SK-N-SH (cell line): ENCODE data around the gene EFCAB14. TPM values are rescaled to one million over a fixed set of nuclear protein-coding genes. Genes with fewer than 3 reads are reported as not detected.

Source experiments
- CTCF ChIA-PET: fragments of 300-600, 350-600 bp; formaldehyde crosslinking; extraction: SDS; loops from one replicate; lab custom pipeline; 2021; lab: Yijun Ruan, JAX
- POLR2A ChIA-PET: fragments of 350-600 bp; sonication (Branson Sonifier 250); formaldehyde crosslinking; extraction: SDS; loops from one replicate; lab custom pipeline; 2020; ENCODE audit warnings: antibody characterized with exemption, inconsistent platforms; lab: Yijun Ruan, JAX
- DNase-seq: peaks from one replicate; pipeline ENCODE4 v3.0.0; 2012
- H2AFZ ChIP-seq: fragments of 200-600 bp; sonication (generic); 2 replicates; pipeline ENCODE4 v1.8.1; 2016; ENCODE audit warnings: antibody characterized with exemption, mild to moderate bottlenecking, low read depth
- H3F3A ChIP-seq: fragments of 200-600 bp; sonication (generic); replicated peaks from 2 replicates; pipeline ENCODE3; 2016; ENCODE audit warnings: antibody characterized with exemption, mild to moderate bottlenecking; ENCODE audit not compliant: insufficient read depth
- H3K27ac ChIP-seq, 2 experiments: fragments of 200-500 bp in 1 of 2; fragments of 200-600 bp in 1 of 2; sonication (Bioruptor generic) in 1 of 2; sonication (generic), shearing (Covaris generic) in 1 of 2; 2 replicates each; pipeline versions ENCODE4 v1.5.1 to v1.6.1; 2014 to 2016; ENCODE audit warnings: low read depth in 2 of 2, inconsistent platforms in 1 of 2, low read length in 1 of 2, mild to moderate bottlenecking in 1 of 2, mixed read lengths in 1 of 2
- H3K27me3 ChIP-seq: fragments of 200-600 bp; sonication (generic), shearing (Covaris generic); 2 replicates; pipeline ENCODE4 v1.6.1; 2016; ENCODE audit warnings: mixed run types; ENCODE audit not compliant: insufficient read depth
- H3K36me3 ChIP-seq, 2 experiments: fragments of 200-500 bp in 1 of 2; fragments of 200-600 bp in 1 of 2; sonication (Bioruptor generic) in 1 of 2; sonication (generic) in 1 of 2; replicated peaks in 1 of 2; 2 replicates each; pipeline versions ENCODE3 to v1.5.1; 2014 to 2016; ENCODE audit warnings: low read length in 1 of 2, mild to moderate bottlenecking in 1 of 2; ENCODE audit not compliant: insufficient read depth in 2 of 2, control insufficient read depth in 1 of 2
- H3K4me1 ChIP-seq, 2 experiments: fragments of 200-500 bp in 1 of 2; fragments of 200-600 bp in 1 of 2; sonication (Bioruptor generic) in 1 of 2; sonication (generic), shearing (Covaris generic) in 1 of 2; 2 replicates each; pipeline versions ENCODE4 v1.5.1 to v1.6.1; 2014 to 2016; ENCODE audit warnings: low read depth in 1 of 2, low read length in 1 of 2, mixed run types in 1 of 2; ENCODE audit not compliant: insufficient read depth in 2 of 2, control insufficient read depth in 1 of 2
- H3K4me2 ChIP-seq: fragments of 200-600 bp; sonication (generic), shearing (Covaris generic); 2 replicates; pipeline ENCODE4 v1.6.1; 2017; ENCODE audit warnings: mixed run types
- H3K4me3 ChIP-seq, 2 experiments: fragments of 200-500 bp in 1 of 2; fragments of 200-600 bp in 1 of 2; sonication (Bioruptor generic) in 1 of 2; sonication (generic), shearing (Covaris generic) in 1 of 2; 2 replicates each; pipeline versions ENCODE4 v1.5.1 to v1.8.1; 2014 to 2016; ENCODE audit warnings: low read depth in 2 of 2, inconsistent platforms in 1 of 2, low read length in 1 of 2, mild to moderate bottlenecking in 1 of 2, mixed read lengths in 1 of 2, moderate library complexity in 1 of 2
- H3K79me2 ChIP-seq: fragments of 200-600 bp; sonication (generic); 2 replicates; pipeline ENCODE4 v1.8.1; 2017; ENCODE audit warnings: mild to moderate bottlenecking; ENCODE audit not compliant: insufficient read depth
- H3K9ac ChIP-seq: fragments of 200-600 bp; sonication (generic); 2 replicates; pipeline ENCODE4 v1.6.1; 2017; ENCODE audit warnings: mixed run types
- H3K9me2 ChIP-seq: fragments of 200-600 bp; sonication (generic); 2 replicates; pipeline ENCODE4 v1.6.1; 2017; ENCODE audit warnings: mixed run types
- H3K9me3 ChIP-seq: fragments of 200-600 bp; sonication (generic); 2 replicates; pipeline ENCODE4 v1.6.1; 2017; ENCODE audit warnings: mixed run types, mild to moderate bottlenecking, moderate library complexity
- H4K20me1 ChIP-seq: fragments of 200-600 bp; sonication (generic); 2 replicates; pipeline ENCODE4 v1.6.1; 2017; ENCODE audit warnings: mild to moderate bottlenecking, mixed run types; ENCODE audit not compliant: insufficient read depth
- CTCF ChIP-seq: fragments of 200-600 bp; sonication (generic); IDR thresholded peaks from 2 replicates; pipeline ENCODE4 v1.6.1; 2017; ENCODE audit warnings: antibody characterized with exemption, mild to moderate bottlenecking, moderate library complexity
- ELF1 ChIP-seq: IDR thresholded peaks from 2 replicates; pipeline ENCODE4 v1.4.0; 2012
- EZH2phosphoT487 ChIP-seq: fragments of 200-600 bp; sonication (generic); IDR thresholded peaks from 2 replicates; pipeline ENCODE4 v1.6.1; 2017; ENCODE audit warnings: low read depth, mixed run types, mild to moderate bottlenecking, antibody characterized with exemption, moderate library complexity, borderline replicate concordance
- FOSL2 ChIP-seq: IDR thresholded peaks from 2 replicates; pipeline ENCODE4 v1.4.0; 2012; ENCODE audit warnings: low read depth, mild to moderate bottlenecking, moderate library complexity, borderline replicate concordance
- FOXM1 ChIP-seq: IDR thresholded peaks from 2 replicates; pipeline ENCODE4 v1.4.0; 2012; ENCODE audit warnings: low read depth, mild to moderate bottlenecking
- GABPA ChIP-seq: IDR thresholded peaks from 2 replicates; pipeline ENCODE4 v1.4.0; 2012; ENCODE audit warnings: low read depth, mild to moderate bottlenecking
- GATA2 ChIP-seq: sonication (generic); formaldehyde crosslinking; IDR thresholded peaks from 2 replicates; pipeline ENCODE4 v1.5.0; 2020; ENCODE audit warnings: mild to moderate bottlenecking, missing genetic modification reagents
- IRF3 ChIP-seq: fragments of 150-350 bp; IDR thresholded peaks from 2 replicates; pipeline ENCODE4 v1.6.1; 2016; ENCODE audit warnings: mild to moderate bottlenecking, low read depth, low read length
- NFIC ChIP-seq: IDR thresholded peaks from 2 replicates; pipeline ENCODE4 v1.4.0; 2012; ENCODE audit warnings: borderline replicate concordance
- PBX3 ChIP-seq: IDR thresholded peaks from 2 replicates; pipeline ENCODE4; 2012
- RCOR1 ChIP-seq: fragments of 150-350 bp; IDR thresholded peaks from 2 replicates; pipeline ENCODE4 v1.6.1; 2017; ENCODE audit warnings: antibody characterized with exemption, low read length
- RXRA ChIP-seq: IDR thresholded peaks from 2 replicates; pipeline ENCODE4 v1.4.0; 2012; ENCODE audit warnings: low read depth, mild to moderate bottlenecking, borderline replicate concordance
- SMC3 ChIP-seq: IDR thresholded peaks from 2 replicates; pipeline ENCODE4 v1.6.1; 2012; ENCODE audit warnings: low read depth, low read length, improper control_type of control experiment
- TAF1 ChIP-seq: IDR thresholded peaks from 2 replicates; pipeline ENCODE4 v1.6.1; 2012; ENCODE audit warnings: low read depth, mild to moderate bottlenecking, low read length, moderate library complexity, borderline replicate concordance
- TCF12 ChIP-seq: IDR thresholded peaks from 2 replicates; pipeline ENCODE4 v1.4.0; 2012
- TEAD4 ChIP-seq: IDR thresholded peaks from 2 replicates; pipeline ENCODE4 v1.4.0; 2012; ENCODE audit warnings: mild to moderate bottlenecking, borderline replicate concordance; ENCODE audit not compliant: insufficient read depth
- YY1 ChIP-seq: IDR thresholded peaks from 2 replicates; pipeline ENCODE4 v1.4.0; 2012; ENCODE audit warnings: low read depth, mild to moderate bottlenecking
- WGBS: methylation state at CpG from one replicate; pipeline ENCODE4 v1.1.6; 2017; ENCODE audit warnings: low lambda C conversion rate; 5-methylcytosine and 5-hydroxymethylcytosine counted together
- polyA plus RNA-seq, 3 experiments: library from polyadenylated mRNA; depleted of rRNA; stranded (reverse); fragments of >200 nt; gene quantifications; 2 replicates each; pipeline ENCODE4 v1.2.3, GENCODE V29; 2012
- TF ChIP-seq, protein P1 (sequence below): IDR thresholded peaks from 2 replicates; pipeline ENCODE4 v1.4.0; 2012; ENCODE audit warnings: low read depth, borderline replicate concordance
- TF ChIP-seq, protein P2 (sequence below): IDR thresholded peaks from 2 replicates; pipeline ENCODE4 v1.4.0; 2012; ENCODE audit warnings: low read depth

EFCAB14 gene
- polyA plus RNA-seq, 1 of the 3 experiments (the other 2 are of a cell fraction), result 13.6 TPM

GRCh38 chr1:46687093-46687659, 31.7 kb downstream of the EFCAB14 start:
- H3F3A ChIP-seq, result peaks cover 7% of the 10 kb centered on the region
- H3K9me2 ChIP-seq, result no peaks in the 10 kb centered on the region
- ChIA-PET CTCF (interaction anchor here (1.2 kb wide), 1 partner anchor 38 kb away, joined by 3 read pairs; no protein-coding TSS in a partner anchor), POLR2A (no interaction called here)
- TF ChIP-seq RXRA (peak; percentile 42; the same call in 1 of the 2 replicates), ELF1 (no peak), NFIC (peak; percentile 73), TCF12 (no peak; the same call in 1 of the 2 replicates), CTCF (no peak), PBX3 (peak; percentile 29; the same call in 1 of the 2 replicates), RCOR1 (no peak)
- TF ChIP-seq, protein P1, sequence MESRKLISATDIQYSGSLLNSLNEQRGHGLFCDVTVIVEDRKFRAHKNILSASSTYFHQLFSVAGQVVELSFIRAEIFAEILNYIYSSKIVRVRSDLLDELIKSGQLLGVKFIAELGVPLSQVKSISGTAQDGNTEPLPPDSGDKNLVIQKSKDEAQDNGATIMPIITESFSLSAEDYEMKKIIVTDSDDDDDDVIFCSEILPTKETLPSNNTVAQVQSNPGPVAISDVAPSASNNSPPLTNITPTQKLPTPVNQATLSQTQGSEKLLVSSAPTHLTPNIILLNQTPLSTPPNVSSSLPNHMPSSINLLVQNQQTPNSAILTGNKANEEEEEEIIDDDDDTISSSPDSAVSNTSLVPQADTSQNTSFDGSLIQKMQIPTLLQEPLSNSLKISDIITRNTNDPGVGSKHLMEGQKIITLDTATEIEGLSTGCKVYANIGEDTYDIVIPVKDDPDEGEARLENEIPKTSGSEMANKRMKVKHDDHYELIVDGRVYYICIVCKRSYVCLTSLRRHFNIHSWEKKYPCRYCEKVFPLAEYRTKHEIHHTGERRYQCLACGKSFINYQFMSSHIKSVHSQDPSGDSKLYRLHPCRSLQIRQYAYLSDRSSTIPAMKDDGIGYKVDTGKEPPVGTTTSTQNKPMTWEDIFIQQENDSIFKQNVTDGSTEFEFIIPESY, result no peak
- H3K27me3 ChIP-seq, result no peaks in the 10 kb centered on the region
- H3K4me2 ChIP-seq, result peak overlapping the region; percentile 57
- WGBS, result 89% methylated on average over 2 of the region's 2 CpGs
- peak overlapping the region; percentile 15 to 16; a peak in 3 of 4 replicates for H3K27ac ChIP-seq
- H3K4me1 ChIP-seq, result peaks cover 2 to 41% of the 10 kb centered on the region in 2 experiments
- no peaks in the 10 kb centered on the region for H3K79me2 ChIP-seq
- no peak overlapping the region for H2AFZ ChIP-seq
- no peak overlapping the region for H3K9ac ChIP-seq
- no peak for DNase-seq
- H3K4me3 ChIP-seq, result no peak overlapping the region
- H3K36me3 ChIP-seq, result peaks cover 82 to 96% of the 10 kb centered on the region in 2 experiments
- peaks cover 9% of the 10 kb centered on the region; the same call in 1 of the 2 replicates for H4K20me1 ChIP-seq
- H3K9me3 ChIP-seq, result no peaks in the 10 kb centered on the region

DNA sequence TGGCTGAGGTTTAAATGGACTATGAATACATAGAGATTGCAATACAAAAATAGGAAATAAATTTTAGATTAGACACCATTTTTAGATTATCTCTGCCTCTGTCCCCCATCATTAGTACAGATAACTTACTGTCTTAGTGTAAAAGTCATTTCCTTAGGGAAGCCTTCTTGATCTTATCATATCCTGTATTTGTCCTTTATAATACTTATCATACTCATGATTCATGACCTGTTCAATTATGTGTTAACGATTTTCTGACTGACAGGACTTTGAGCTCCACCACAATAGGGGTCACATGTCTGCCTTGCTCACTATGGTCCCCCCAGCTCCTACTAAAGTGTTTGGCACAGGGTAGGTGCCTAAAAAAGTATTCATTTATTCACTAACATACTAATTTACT, 32.7 kb downstream of the EFCAB14 start:
- H3K27ac ChIP-seq, result no peak overlapping the region
- H3K4me2 ChIP-seq, result no peak overlapping the region
- no peak overlapping the region for H3K9ac ChIP-seq
- CTCF ChIA-PET, result no interaction called here
- peaks cover 7% of the 10 kb centered on the region for H3F3A ChIP-seq
- H3K79me2 ChIP-seq, result no peaks in the 10 kb centered on the region
- no peak for DNase-seq
- H3K27me3 ChIP-seq, result no peaks in the 10 kb centered on the region
- H3K9me2 ChIP-seq, result no peaks in the 10 kb centered on the region
- H3K4me3 ChIP-seq, result no peak overlapping the region
- POLR2A ChIA-PET, result no interaction called here
- no peaks in the 10 kb centered on the region for H3K9me3 ChIP-seq
- H3K36me3 ChIP-seq, result peaks cover 87 to 96% of the 10 kb centered on the region in 2 experiments
- H2AFZ ChIP-seq, result no peak overlapping the region
- H4K20me1 ChIP-seq, result peaks cover 9% of the 10 kb centered on the region; the same call in 1 of the 2 replicates
- peaks cover 2 to 33% of the 10 kb centered on the region in 2 experiments for H3K4me1 ChIP-seq
- 36% methylated on average over 1 of the region's 1 CpG for WGBS
- TF ChIP-seq TAF1, result no peak
- no peak for TF ChIP-seq GABPA
- TF ChIP-seq PBX3, result peak; percentile 63
- TF ChIP-seq IRF3, result no peak
- no peak for TF ChIP-seq YY1
- peak; percentile 22; the same call in 1 of the 2 replicates for TF ChIP-seq TCF12
- no peak for TF ChIP-seq FOXM1
- no peak for TF ChIP-seq EZH2phosphoT487
- no peak for TF ChIP-seq SMC3
- TF ChIP-seq, protein P2, sequence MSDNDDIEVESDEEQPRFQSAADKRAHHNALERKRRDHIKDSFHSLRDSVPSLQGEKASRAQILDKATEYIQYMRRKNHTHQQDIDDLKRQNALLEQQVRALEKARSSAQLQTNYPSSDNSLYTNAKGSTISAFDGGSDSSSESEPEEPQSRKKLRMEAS, result no peak
- no peak for TF ChIP-seq TEAD4
- TF ChIP-seq FOSL2, result 0 out of 2 replicates have a peak, but pooled peaks have one; percentile 30
- no peak for TF ChIP-seq RCOR1
- no peak for TF ChIP-seq GATA2
- no peak for TF ChIP-seq NFIC
